ENCODE data around the gene SPHK2. TPM values are rescaled to one million over a fixed set of nuclear protein-coding genes. Genes with fewer than 3 reads are reported as not detected.

The SPHK2 gene
- total RNA-seq, 4 donors from 2014 or later = 7.2 to 17.9 (median 13.7) TPM

GRCh38 chr19:48646001-48646721 is 26.9 kb downstream of the SPHK2 start, which contains the start of gene CA11:
Gene CA11 (minus strand): TSS chr19:48646187. CDS start chr19:48645632, 555 bp downstream.
- no peaks in the 10 kb centered on the region for H3K36me3 ChIP-seq
- no peaks in the 10 kb centered on the region for H3K27me3 ChIP-seq
- 0% methylated on average over 6 to 7 of the region's 33 CpGs for WGBS, 2 donors (ENCODE audit: low coverage in 1 of 2)
- H3K9me3 ChIP-seq = no peaks in the 10 kb centered on the region
- peak within 1 kb of the TSS; percentile 59 to 80 for H3K4me3 ChIP-seq
- peaks cover 0 to 34% (median 16%) of the 10 kb centered on the region in 3 donors for H3K4me1 ChIP-seq
- ATAC-seq = peak; percentile 93
- no peak for TF ChIP-seq POLR2AphosphoS5 (IDR thresholded peaks at IDR 0.05)
- TF ChIP-seq EP300 (IDR thresholded peaks at IDR 0.05) = no peak
- TF ChIP-seq POLR2A (IDR thresholded peaks at IDR 0.05) = peak in 1 of 2 donors; percentile 37
- peak in 3 of 4 experiments; percentile 88 to 99 (median 88) for TF ChIP-seq CTCF (IDR thresholded peaks at IDR 0.05)
- H3K27ac ChIP-seq = peak within 1 kb of the TSS; percentile 87 to 94 (median 91)

GRCh38 chr19:48646722-48647216 is 27.5 kb downstream of the SPHK2 start:
- Histone ChIP-seq H3K4me3 (peak overlapping the region; percentile 59 to 80), H3K36me3 (no peaks in the 10 kb centered on the region), H3K4me1 (peaks cover 0 to 34% (median 16%) of the 10 kb centered on the region in 3 donors), H3K27me3 (no peaks in the 10 kb centered on the region), H3K9me3 (no peaks in the 10 kb centered on the region), H3K27ac (peak overlapping the region in 3 of 4 donors; percentile 89 to 94 (median 93))
- no peak for ATAC-seq
- WGBS, 2 donors (ENCODE audit: low coverage in 1 of 2) = 16 to 18% methylated on average over 2 to 6 of the region's 10 CpGs
- TF ChIP-seq POLR2A (IDR thresholded peaks at IDR 0.05) (no peak), POLR2AphosphoS5 (IDR thresholded peaks at IDR 0.05) (no peak), CTCF (IDR thresholded peaks at IDR 0.05) (no peak), EP300 (IDR thresholded peaks at IDR 0.05) (no peak)

GRCh38 chr19:48648134-48648533 is 28.8 kb downstream of the SPHK2 start:
- no peak for TF ChIP-seq EP300 (IDR thresholded peaks at IDR 0.05)
- TF ChIP-seq CTCF (IDR thresholded peaks at IDR 0.05) = no peak
- no peak for TF ChIP-seq POLR2A (IDR thresholded peaks at IDR 0.05)
- no peak for TF ChIP-seq POLR2AphosphoS5 (IDR thresholded peaks at IDR 0.05)
- Histone ChIP-seq H3K27ac (no peak overlapping the region), H3K27me3 (no peaks in the 10 kb centered on the region), H3K9me3 (no peaks in the 10 kb centered on the region), H3K4me1 (peaks cover 0 to 34% (median 16%) of the 10 kb centered on the region in 3 donors), H3K4me3 (no peak overlapping the region), H3K36me3 (no peaks in the 10 kb centered on the region)
- 33 to 40% methylated on average over 1 of the region's 2 CpGs for WGBS, 2 donors (ENCODE audit: low coverage in 1 of 2)
- no peak for ATAC-seq

- ATAC-seq = no peak
- no peaks in the 10 kb centered on the region for H3K9me3 ChIP-seq
- 88 to 100% methylated on average over 1 to 11 of the region's 12 CpGs for WGBS, 2 donors (ENCODE audit: low coverage in 1 of 2)
- H3K4me1 ChIP-seq = peaks cover 0 to 10% (median 0%) of the 10 kb centered on the region in 3 donors
- H3K27ac ChIP-seq = no peak overlapping the region
- no peak for TF ChIP-seq POLR2A (IDR thresholded peaks at IDR 0.05)
- no peak for TF ChIP-seq POLR2AphosphoS5 (IDR thresholded peaks at IDR 0.05)
- TF ChIP-seq CTCF (IDR thresholded peaks at IDR 0.05) = no peak
- TF ChIP-seq EP300 (IDR thresholded peaks at IDR 0.05) = no peak
- H3K27me3 ChIP-seq = no peaks in the 10 kb centered on the region
- H3K36me3 ChIP-seq = no peaks in the 10 kb centered on the region
- no peak overlapping the region for H3K4me3 ChIP-seq
Measured at GRCh38 chr19:48650974-48651682, 31.8 kb downstream of the SPHK2 start.

Data from gastroesophageal sphincter (tissue), 4 donors.